K562 (cell line): ENCODE data around the gene EXOC4.

Source experiments
- BRF1 ChIP-seq: IDR thresholded peaks from 3 replicates; pipeline ENCODE4 v1.6.1; 2011; ENCODE audit warnings: borderline replicate concordance, mild to moderate bottlenecking; ENCODE audit not compliant: insufficient read length; ENCODE audit errors: extremely low read depth
- KDM1A ChIP-seq, 2 experiments: fragments of 450-650 bp; IDR thresholded peaks; 2 replicates each; pipeline ENCODE4 v1.6.1; 2016; ENCODE audit warnings: mild to moderate bottlenecking in 2 of 2
- NR1H2 ChIP-seq: sonication (generic); formaldehyde crosslinking; IDR thresholded peaks from 2 replicates; pipeline ENCODE4 v1.4.0; 2020; ENCODE audit warnings: mild to moderate bottlenecking, missing genetic modification reagents
- TF ChIP-seq, protein P1 (sequence below): fragments of 250-450 bp; sonication (Bioruptor Pico); IDR thresholded peaks from 2 replicates; pipeline ENCODE4 v1.4.0; 2020
- TF ChIP-seq, protein P2 (sequence below): fragments of 250-450 bp; sonication (Bioruptor Pico); IDR thresholded peaks from 2 replicates; pipeline ENCODE4 v1.9.0; 2021; ENCODE audit warnings: mild to moderate bottlenecking, inconsistent platforms

DNA sequence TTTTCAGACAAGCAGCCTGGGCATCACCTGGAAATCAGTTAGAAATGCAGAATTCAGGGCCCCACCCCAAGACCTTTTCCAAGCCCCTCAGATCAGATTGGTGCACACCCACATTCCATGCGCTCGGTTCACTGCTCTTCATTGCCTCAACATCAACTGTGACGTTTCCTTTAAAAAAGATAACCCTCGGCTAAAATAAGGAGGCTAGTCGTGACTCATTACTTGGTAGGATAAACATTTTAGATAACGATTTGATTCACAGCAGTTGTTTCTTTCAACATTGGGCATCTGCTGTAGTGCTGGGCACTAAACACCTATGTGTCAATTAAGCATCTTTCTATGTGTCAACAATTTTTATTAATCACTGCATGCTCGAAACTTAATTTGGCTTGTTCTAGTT is 683.2 kb downstream of the EXOC4 start:
- TF ChIP-seq BRF1 (no peak), KDM1A (IDR thresholded peaks at IDR 0.05) (no peak), NR1H2 (CRISPR knock-in tag) (no peak)
- TF ChIP-seq, protein P1, sequence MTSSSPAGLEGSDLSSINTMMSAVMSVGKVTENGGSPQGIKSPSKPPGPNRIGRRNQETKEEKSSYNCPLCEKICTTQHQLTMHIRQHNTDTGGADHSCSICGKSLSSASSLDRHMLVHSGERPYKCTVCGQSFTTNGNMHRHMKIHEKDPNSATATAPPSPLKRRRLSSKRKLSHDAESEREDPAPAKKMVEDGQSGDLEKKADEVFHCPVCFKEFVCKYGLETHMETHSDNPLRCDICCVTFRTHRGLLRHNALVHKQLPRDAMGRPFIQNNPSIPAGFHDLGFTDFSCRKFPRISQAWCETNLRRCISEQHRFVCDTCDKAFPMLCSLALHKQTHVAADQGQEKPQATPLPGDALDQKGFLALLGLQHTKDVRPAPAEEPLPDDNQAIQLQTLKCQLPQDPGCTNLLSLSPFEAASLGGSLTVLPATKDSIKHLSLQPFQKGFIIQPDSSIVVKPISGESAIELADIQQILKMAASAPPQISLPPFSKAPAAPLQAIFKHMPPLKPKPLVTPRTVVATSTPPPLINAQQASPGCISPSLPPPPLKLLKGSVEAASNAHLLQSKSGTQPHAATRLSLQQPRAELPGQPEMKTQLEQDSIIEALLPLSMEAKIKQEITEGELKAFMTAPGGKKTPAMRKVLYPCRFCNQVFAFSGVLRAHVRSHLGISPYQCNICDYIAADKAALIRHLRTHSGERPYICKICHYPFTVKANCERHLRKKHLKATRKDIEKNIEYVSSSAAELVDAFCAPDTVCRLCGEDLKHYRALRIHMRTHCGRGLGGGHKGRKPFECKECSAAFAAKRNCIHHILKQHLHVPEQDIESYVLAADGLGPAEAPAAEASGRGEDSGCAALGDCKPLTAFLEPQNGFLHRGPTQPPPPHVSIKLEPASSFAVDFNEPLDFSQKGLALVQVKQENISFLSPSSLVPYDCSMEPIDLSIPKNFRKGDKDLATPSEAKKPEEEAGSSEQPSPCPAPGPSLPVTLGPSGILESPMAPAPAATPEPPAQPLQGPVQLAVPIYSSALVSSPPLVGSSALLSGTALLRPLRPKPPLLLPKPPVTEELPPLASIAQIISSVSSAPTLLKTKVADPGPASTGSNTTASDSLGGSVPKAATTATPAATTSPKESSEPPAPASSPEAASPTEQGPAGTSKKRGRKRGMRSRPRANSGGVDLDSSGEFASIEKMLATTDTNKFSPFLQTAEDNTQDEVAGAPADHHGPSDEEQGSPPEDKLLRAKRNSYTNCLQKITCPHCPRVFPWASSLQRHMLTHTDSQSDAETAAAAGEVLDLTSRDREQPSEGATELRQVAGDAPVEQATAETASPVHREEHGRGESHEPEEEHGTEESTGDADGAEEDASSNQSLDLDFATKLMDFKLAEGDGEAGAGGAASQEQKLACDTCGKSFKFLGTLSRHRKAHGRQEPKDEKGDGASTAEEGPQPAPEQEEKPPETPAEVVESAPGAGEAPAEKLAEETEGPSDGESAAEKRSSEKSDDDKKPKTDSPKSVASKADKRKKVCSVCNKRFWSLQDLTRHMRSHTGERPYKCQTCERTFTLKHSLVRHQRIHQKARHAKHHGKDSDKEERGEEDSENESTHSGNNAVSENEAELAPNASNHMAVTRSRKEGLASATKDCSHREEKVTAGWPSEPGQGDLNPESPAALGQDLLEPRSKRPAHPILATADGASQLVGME (CRISPR knock-in tag): no peak
- TF ChIP-seq, protein P2, sequence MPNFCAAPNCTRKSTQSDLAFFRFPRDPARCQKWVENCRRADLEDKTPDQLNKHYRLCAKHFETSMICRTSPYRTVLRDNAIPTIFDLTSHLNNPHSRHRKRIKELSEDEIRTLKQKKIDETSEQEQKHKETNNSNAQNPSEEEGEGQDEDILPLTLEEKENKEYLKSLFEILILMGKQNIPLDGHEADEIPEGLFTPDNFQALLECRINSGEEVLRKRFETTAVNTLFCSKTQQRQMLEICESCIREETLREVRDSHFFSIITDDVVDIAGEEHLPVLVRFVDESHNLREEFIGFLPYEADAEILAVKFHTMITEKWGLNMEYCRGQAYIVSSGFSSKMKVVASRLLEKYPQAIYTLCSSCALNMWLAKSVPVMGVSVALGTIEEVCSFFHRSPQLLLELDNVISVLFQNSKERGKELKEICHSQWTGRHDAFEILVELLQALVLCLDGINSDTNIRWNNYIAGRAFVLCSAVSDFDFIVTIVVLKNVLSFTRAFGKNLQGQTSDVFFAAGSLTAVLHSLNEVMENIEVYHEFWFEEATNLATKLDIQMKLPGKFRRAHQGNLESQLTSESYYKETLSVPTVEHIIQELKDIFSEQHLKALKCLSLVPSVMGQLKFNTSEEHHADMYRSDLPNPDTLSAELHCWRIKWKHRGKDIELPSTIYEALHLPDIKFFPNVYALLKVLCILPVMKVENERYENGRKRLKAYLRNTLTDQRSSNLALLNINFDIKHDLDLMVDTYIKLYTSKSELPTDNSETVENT: no peak
